Lower lobe of right lung (tissue), 2 donors: ENCODE measurements around the gene FAM81A. TPM values are rescaled to one million over a fixed set of nuclear protein-coding genes. Genes with fewer than 3 reads are reported as not detected.

Experiments used
- ATAC-seq, 2 donors: fragments of 200-7000 bp; cut with Tn5 transposase; one replicate each; pipeline ENCODE4 v1.9.1; 2020 to 2022; ENCODE audit warnings: mild to moderate bottlenecking in 2 of 2, moderate library complexity in 2 of 2
- DNase-seq: peaks from one replicate; pipeline ENCODE4 v3.0.0-alpha.2; 2020
- H3K27ac ChIP-seq: fragments of 200-600 bp; one replicate; pipeline ENCODE4 v1.8.0; 2022
- H3K27me3 ChIP-seq: fragments of 200-600 bp; one replicate; pipeline ENCODE4 v1.8.0; 2022; ENCODE audit warnings: low read depth
- H3K36me3 ChIP-seq: fragments of 200-600 bp; one replicate; pipeline ENCODE4 v1.8.0; 2022; ENCODE audit warnings: mild to moderate bottlenecking
- H3K4me1 ChIP-seq: fragments of 200-600 bp; one replicate; pipeline ENCODE4 v1.8.0; 2022
- H3K4me3 ChIP-seq: fragments of 200-600 bp; one replicate; pipeline ENCODE4 v1.8.0; 2022; ENCODE audit warnings: mild to moderate bottlenecking
- H3K9me3 ChIP-seq: fragments of 200-600 bp; one replicate; pipeline ENCODE4 v1.8.0; 2022
- intact Hi-C: fragments of 100-400 bp; cut with DNase I; formaldehyde crosslinking; loops from one replicate; pipeline ENCODE4 v1.11.0; 2022
- total RNA-seq: library from RNA; stranded (reverse); fragmentation: NEBNext Ultra II Directional; extraction: Animal tissue kit (Norgen Biotek cat#: 25700); gene quantifications from one replicate; pipeline ENCODE4 v1.2.1, GENCODE V29; 2021
- TF ChIP-seq, protein P1 (sequence below): fragments of 200-600 bp; IDR thresholded peaks from one replicate; pipeline ENCODE4 v1.8.0; 2022; ENCODE audit warnings: antibody characterized with exemption, mild to moderate bottlenecking
- donor health status: DM: no; HTN: yes; CAD: no; lungs with severe emphysema.

FAM81A gene
- total RNA-seq, 1 donor from 2014 or later: 1.8 TPM

DNA sequence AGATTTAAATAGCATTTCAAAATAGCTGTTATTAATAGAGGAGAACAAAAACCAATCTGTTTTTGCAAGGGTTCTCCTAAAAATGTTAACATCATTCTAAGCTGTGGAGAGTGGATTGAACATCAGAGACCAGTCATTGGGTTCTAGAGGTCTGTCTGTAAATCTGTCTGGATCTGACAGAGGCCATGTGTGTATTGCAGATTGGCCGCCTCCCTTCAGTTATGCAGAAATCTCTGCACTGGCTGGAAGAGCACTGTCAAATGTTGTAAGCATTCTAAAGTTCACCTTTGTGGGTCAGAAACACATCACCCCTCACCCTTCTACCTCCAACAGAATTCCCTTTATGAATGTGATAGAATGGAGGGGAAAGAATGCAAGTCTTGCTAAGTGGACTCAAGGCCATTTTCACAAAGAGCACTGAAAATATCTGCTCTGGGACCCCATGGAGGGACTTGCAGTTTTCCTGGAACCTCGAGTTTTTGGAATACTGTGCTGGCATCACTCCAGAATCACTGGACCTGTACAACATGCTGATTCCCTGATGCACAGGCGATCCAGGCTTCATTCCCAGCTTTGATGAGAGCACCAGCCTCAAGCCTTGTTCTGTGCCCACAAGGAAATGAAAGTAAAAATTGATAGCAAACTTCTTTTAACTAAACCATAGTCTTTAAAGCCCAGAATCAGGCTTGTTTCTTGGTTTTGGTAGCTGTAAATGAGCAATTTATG is 8.4 kb downstream of the FAM81A start:
- intact Hi-C loops: no loop called here
- DNase-seq (no peak), ATAC-seq (no peak)
- no peak overlapping the region for H3K4me3 ChIP-seq
- no peaks in the 10 kb centered on the region for H3K36me3 ChIP-seq
- H3K27ac ChIP-seq: no peak overlapping the region
- no peaks in the 10 kb centered on the region for H3K27me3 ChIP-seq
- no peaks in the 10 kb centered on the region for H3K9me3 ChIP-seq
- TF ChIP-seq, protein P1, sequence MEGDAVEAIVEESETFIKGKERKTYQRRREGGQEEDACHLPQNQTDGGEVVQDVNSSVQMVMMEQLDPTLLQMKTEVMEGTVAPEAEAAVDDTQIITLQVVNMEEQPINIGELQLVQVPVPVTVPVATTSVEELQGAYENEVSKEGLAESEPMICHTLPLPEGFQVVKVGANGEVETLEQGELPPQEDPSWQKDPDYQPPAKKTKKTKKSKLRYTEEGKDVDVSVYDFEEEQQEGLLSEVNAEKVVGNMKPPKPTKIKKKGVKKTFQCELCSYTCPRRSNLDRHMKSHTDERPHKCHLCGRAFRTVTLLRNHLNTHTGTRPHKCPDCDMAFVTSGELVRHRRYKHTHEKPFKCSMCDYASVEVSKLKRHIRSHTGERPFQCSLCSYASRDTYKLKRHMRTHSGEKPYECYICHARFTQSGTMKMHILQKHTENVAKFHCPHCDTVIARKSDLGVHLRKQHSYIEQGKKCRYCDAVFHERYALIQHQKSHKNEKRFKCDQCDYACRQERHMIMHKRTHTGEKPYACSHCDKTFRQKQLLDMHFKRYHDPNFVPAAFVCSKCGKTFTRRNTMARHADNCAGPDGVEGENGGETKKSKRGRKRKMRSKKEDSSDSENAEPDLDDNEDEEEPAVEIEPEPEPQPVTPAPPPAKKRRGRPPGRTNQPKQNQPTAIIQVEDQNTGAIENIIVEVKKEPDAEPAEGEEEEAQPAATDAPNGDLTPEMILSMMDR: no peak
- H3K4me1 ChIP-seq: peaks cover 4% of the 10 kb centered on the region

- Histone ChIP-seq H3K36me3 (no peaks in the 10 kb centered on the region), H3K9me3 (no peaks in the 10 kb centered on the region), H3K27ac (no peak overlapping the region), H3K4me1 (peaks cover 4% of the 10 kb centered on the region), H3K4me3 (no peak overlapping the region), H3K27me3 (no peaks in the 10 kb centered on the region)
- TF ChIP-seq, protein P1: no peak
- DNase-seq: no peak
- intact Hi-C loops: no loop called here
- peak in 1 of 2 donors; percentile 21 for ATAC-seq
Observed at GRCh38 chr15:59447367-59447766, 9.4 kb downstream of the FAM81A start.

GRCh38 chr15:59448871-59449270 is 10.9 kb downstream of the FAM81A start:
- Histone ChIP-seq H3K9me3 (no peaks in the 10 kb centered on the region), H3K36me3 (no peaks in the 10 kb centered on the region), H3K4me3 (no peak overlapping the region), H3K27me3 (no peaks in the 10 kb centered on the region), H3K27ac (no peak overlapping the region), H3K4me1 (peaks cover 4% of the 10 kb centered on the region)
- TF ChIP-seq, protein P1: no peak
- DNase-seq (no peak), ATAC-seq (no peak)
- intact Hi-C loops: no loop called here

DNA sequence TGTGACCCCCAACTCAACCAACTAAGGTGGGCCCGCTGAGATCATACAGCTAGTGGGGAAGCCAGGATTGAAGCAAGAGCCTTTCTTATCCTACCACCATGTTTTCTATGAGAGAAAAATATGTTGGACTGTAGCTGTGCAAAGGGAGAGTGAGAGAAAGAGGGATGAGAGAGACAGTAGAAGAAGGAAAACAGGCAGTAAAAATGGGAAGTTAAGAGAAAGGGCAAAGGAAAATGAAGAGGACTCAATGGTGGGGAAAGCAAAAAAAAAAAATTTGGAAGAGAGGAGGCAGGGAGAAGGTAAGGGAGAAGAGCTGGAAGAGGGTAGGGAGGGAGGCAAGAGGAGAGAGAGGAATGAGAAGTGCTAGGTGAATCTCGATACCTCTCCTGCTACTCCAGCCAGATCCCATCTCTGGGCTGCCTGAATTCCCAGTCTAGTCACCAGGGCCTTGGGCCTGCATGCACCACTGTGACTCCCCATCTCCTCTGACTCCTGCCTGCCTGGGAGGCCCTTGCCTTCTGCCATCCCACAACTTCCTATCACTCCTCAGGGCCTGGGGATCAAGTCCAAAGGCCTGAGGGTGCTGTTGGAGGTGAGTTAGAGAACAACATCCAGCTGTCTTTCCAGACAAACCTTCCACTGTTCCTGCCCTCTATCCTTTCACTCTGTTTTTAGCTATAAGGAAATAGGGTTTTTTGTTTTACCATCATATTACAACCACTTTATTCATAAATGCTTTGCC is 15.7 kb downstream of the FAM81A start:
- Histone ChIP-seq H3K4me1 (no peaks in the 10 kb centered on the region), H3K9me3 (no peaks in the 10 kb centered on the region), H3K36me3 (no peaks in the 10 kb centered on the region), H3K4me3 (no peak overlapping the region), H3K27me3 (no peaks in the 10 kb centered on the region), H3K27ac (no peak overlapping the region)
- intact Hi-C loops: no loop called here
- TF ChIP-seq, protein P1: no peak
- ATAC-seq (no peak), DNase-seq (no peak)

DNA sequence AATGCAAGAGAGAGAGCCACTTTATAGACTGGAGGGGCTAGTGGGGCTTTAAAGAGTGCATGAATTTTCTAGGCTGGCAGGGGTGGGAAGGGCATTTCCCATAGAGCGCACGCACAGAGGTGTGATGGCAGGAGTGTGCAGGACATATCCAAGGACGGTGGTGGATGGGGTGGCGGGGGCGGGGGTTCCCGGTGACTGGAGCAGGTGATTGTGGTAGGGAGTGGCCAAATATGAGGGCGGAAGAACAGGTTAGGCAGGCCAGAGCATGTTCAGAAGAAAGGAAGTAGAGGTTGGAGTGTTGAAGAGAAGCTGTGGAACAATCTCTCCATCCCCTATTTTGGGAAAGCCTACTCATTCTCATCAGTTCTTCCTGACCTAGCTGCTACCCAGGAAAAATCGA is 18.1 kb downstream of the FAM81A start:
- TF ChIP-seq, protein P1: no peak
- DNase-seq (peak; percentile 54), ATAC-seq (peak; percentile 71 to 83)
- Histone ChIP-seq H3K27me3 (no peaks in the 10 kb centered on the region), H3K4me1 (no peaks in the 10 kb centered on the region), H3K4me3 (no peak overlapping the region), H3K36me3 (no peaks in the 10 kb centered on the region), H3K27ac (no peak overlapping the region), H3K9me3 (no peaks in the 10 kb centered on the region)
- intact Hi-C loops: no loop called here
